T-helper 2 cell (primary cell): ENCODE results near the gene SFXN5.
"Not testable (repeated sequence)": the region's sequence is repeated elsewhere in the genome, so short reads cannot be mapped to it uniquely, and the experiment has no call there.

Experiments used
- DNase-seq, 5 experiments: peaks; one replicate each; pipeline versions ENCODE4 v3.0.0 to v3.0.0-alpha.2; 2012 to 2022
- total RNA-seq, 2 donors: gene quantifications; one replicate each; lab custom pipeline; 2026; lab: John Stamatoyannopoulos, UW

The SFXN5 gene
- 3.1 to 7.9 reads per million in 2 donors for total RNA-seq

- DNase-seq = peak; percentile 89 to 94 (median 90)
Observed at GRCh38 chr2:73071360-73072128, at the start of gene SFXN5. Gene SFXN5, minus strand, starts transcription at chr2:73071712. Its CDS starts 7 bp downstream, at chr2:73071705.

- not testable (repeated sequence) for DNase-seq
Observed at GRCh38 chr2:73119611-73120239, 48.2 kb upstream of the SFXN5 start.

- DNase-seq = no peak
Observed at GRCh38 chr2:73117441-73117840, 45.9 kb upstream of the SFXN5 start.

DNA sequence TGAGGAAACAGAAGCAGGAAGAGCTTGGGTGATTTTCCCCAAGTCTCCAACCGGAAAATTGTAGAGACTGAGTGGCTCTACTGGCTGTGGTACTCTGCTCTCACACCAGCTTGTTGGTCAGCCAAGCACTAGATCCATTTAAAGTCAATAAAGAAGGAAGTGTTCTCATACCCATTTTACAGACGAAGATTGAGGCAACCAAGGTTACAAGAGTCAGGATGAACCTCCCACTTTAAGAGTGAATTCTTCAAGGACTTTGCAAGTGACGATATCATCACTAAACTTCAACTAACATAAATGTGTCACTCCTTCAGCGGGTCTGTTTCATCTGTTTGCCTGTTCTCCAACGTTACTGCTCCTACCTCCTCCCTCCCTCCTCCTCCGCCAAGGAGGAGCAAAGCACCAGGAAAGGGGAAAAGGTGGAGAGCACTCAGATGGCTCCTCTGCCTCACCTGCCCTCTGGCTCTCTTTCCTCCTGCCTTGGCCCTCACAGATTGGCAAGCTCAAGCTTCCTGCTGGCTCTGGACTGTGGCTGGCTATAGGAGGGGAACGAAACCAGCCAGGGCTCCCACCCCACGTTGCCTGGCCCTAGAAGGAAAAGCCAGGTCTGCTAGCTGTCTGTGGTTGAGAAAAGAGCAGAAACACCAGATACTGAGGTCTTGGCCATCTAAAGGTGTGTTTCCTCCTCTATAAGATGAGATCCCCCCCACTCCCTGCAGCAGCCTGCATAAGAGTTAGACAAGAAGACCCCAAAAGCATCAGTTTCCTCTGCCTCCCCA is 44.9 kb upstream of the SFXN5 start:
- no peak for DNase-seq

DNA sequence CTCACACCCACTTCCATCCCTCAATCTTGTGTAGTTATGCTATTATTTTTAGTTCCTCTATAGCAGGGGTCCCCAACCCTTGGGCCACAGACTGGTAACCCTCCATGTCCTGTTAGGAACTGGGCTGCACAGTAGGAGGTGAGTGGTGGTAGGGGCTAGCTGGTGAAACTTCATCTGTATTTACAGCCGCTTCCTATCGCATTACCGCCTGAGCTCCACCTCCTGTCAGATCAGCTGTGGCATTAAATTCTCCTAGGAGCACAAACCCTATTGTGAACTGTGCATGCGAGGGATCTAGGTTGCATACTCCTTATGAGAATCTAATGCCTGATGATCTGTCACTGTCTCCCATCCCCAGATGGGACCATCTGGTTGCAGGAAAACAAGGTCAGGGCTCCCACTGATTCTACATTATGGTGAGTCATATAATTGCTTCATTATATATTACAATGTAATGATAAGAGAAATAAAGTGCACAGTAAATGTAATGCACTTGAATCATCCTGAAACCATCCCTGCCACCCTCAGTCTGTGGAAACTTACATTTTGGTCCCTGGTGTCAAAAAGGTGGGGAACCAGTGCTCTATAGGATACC is 42.9 kb upstream of the SFXN5 start:
- DNase-seq = no peak

- DNase-seq = peak; percentile 65 to 80 (median 78)
Observed at GRCh38 chr2:73112913-73113854, 41.7 kb upstream of the SFXN5 start, which contains the start of gene RAB11FIP5. Gene RAB11FIP5, minus strand, starts transcription at chr2:73112948. Its CDS starts 171 bp downstream, at chr2:73112777.

DNA sequence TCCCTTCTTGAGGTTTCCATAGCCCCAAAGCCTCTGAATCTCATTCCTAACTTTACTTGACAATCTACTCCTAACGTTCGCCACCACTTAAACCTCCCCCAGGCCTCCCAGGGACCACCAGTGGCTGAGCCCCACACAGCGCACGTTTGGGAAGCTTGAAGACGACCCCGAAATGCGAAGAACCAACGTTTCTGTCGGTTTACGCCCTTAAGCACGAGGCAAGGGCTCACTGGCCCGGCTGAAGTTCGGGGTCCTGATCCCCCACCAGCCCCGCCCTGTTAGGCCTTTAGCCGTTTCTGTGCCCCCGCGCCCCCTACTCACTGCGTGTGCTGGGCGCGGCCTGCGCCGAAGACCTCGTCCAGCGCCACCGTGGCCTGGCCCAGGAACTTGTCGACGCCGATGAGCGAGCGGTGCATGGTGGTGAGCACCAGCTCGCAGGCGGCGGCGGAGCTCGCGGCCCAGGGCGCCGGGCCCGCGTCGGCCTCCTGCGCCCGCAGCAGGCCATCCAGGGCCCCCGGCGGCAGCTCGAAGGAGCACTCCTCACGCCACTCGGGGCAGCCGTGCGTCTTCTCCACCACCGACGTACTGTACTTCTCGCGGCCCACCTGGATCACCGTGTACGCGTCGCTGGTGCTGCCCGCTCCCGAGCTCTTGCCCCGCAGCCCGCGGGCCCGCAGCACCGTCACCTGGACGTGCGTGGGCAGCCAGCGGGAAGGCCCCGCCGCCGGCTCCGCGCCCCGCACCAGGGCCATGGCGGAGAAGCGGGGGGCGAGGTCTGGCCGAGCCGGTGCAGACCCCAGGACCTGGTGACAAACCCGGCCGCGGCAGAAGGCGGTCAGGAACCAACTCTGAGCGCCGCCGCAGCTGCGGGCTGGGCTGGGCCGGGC is 40.8 kb upstream of the SFXN5 start:
- peak in 2 of 5 experiments; percentile 26 to 55 for DNase-seq

DNA sequence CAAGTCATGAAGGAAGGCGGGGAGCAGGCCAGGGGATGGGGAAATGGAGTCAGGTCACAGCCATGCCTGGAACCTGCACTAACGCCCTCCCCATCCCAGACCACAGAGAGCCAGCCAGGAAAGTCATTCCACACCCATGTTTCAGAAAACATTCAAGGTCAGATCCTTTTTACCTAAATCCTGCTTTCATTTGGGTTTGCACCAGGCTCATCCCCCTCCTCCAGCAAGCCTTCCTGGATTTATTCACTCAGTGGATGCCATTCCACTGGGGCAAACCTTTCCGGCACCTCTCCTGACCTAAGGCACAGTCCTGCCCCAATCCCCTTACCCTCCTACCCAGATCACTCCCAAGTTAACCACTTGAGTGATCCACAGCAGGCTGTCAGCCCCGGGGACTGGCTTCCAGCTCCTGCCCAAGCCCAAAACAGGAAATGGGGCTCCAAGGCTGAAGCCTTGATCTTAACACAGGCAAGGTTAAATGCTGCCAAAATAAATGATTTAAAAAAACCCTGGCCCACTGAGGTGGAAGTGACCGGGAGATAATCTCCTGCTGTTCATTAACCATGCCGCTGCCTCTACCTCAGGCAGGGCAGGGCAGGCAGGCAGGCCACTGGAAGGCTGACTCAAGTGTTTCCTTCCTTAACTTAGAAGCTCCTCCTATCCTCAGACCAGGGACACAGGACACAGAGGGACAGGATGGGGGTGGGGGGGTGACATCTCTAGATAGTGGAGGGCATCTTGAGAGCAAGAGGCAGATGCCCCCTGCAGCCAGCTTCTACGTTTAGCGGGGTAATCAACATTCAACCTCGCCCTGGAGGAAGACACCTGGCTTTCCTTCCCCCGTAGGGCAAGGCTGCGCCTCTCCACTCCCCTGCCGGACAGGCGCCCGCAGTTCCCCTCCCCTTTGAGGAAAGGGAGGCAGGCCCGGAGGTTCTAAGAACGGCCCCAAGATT is 39.8 kb upstream of the SFXN5 start:
- peak in 1 of 5 experiments; percentile 13 for DNase-seq

GRCh38 chr2:73110168-73111072 is 38.9 kb upstream of the SFXN5 start:
- DNase-seq = no peak

DNA sequence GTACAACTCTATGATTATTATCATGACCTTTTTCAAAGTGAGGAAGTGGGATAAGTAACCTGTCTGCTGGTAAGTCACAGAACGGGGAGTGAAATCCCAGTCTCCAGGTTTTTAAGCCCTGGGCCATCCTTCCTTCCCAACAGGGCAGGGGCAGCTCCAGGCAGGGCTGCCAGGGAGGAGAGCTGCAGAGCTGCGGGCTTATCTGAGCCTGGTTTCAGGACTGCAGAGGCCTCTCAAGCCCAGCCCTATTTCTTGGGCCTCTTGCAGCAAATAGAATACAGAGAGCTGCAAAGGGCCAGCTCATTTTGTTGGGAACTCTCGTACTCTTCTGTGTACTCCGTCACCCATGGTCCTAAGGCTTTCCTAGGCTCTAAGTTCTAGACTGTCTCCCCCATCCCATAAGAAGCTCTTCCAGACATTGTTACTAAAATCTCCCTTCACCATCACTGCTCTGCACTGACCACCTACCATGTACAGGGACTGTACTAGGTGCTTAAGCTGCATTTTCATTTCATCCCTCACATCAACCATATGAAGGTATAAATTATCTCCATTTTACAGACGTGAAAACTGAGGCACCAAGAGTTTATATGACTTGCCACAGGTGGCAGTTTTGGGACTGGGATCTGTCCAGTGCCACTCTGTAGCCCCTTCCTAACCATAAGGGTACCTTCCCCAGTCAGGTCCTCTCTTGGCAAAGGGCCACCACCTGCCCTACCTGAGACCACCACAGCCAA is 38.1 kb upstream of the SFXN5 start:
- DNase-seq = no peak

DNA sequence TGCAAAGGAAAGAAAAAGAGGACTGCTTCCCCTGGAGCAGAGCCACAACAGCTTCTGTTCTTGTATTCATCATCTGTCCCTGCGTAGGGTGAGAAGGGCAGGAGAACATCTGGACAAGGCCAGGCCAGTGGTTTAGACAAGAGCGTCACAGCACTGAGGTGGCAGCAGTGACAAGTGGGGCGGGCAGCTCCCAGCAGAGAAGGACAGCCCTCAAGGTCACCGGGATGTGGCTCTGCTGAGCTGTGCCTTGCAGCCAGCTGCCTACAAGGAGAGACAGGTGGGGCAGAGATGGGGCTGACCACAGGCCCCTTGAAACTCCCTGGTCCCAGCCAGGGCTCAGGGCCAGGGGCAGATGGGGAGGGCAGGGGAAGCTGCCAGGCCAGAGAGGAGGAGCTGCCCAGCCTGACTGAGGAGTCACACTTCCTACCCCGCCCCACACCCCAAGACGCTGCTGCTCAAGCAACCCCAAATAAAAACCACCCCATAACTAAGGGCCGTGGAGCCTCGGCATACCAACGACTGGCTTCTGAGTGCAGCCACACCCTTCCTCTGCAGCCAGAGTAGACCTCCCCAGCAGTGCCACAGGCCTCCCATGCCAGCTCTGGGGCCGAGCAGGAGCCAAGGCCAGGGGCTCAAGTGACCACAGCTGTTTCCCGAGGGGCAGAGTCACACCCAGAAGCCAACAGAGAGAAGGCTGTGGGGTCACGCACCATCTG is 35.9 kb upstream of the SFXN5 start:
- DNase-seq = peak in 1 of 5 experiments; percentile 66

GRCh38 chr2:73106791-73107190 is 35.3 kb upstream of the SFXN5 start:
- no peak for DNase-seq

DNA sequence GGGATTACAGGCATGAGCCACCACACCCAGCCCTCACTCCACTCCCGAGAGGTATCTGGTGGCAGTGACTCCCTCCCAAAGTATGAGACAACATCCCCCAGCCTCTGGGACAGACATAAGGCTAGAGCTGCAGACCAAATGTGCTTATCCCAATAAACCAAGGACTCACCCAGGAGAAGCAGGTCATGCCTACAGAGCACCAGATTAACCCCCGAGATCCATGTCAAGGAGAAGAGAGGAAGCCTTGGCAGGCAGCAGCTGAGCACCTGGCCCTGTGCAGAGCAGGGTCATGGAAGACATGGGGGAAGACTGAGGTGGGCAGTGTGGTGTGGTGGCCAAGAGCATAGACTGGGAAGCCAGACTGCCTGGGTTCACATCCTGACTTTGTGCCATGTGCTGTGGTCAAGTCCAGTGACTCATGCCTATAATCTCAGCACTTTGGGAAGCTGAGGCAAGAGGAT is 34.0 kb upstream of the SFXN5 start:
- DNase-seq = no peak

- no peak for DNase-seq
Observed at GRCh38 chr2:73104933-73105332, 33.4 kb upstream of the SFXN5 start.

- peak in 1 of 5 experiments; percentile 60 for DNase-seq
Observed at GRCh38 chr2:73103018-73103542, 31.6 kb upstream of the SFXN5 start.

DNA sequence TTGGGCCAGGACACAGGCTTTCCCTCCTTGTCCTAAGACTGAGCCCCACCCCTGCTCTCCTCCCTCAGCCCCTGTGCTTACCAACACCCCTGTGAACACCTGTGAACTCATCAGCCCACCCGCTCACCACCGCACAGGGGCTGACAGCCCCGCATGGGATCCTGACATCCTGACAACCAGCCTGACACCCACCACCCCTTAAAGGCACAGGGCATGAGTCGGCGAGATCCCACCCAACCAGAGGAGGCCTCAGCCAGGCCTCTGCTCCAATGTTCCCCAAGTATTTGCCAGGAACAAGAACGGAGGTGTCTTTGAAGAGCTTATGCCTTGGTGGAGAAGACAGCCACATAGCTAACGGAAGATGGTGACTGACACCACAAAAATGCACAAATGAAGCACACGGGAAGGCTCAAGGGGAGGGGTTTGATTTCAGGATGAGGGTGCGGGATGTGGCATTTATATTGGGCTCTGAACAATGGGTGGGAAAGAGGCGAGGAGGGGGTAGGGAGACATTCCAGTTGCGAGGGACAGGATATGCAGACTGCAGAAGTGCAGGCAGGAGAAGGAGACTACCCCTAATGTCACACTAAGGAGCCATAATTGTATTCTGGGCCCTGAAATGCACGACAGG is 30.2 kb upstream of the SFXN5 start:
- no peak for DNase-seq
